CD4-positive, alpha-beta T cell treated with Interleukin-15 for 1 hour (primary cell): ENCODE measurements around the gene ACSS1.

Experiments
- DNase-seq: peaks from one replicate; pipeline ENCODE4 v3.0.0-alpha.2; 2020

The ACSS1 gene

DNA sequence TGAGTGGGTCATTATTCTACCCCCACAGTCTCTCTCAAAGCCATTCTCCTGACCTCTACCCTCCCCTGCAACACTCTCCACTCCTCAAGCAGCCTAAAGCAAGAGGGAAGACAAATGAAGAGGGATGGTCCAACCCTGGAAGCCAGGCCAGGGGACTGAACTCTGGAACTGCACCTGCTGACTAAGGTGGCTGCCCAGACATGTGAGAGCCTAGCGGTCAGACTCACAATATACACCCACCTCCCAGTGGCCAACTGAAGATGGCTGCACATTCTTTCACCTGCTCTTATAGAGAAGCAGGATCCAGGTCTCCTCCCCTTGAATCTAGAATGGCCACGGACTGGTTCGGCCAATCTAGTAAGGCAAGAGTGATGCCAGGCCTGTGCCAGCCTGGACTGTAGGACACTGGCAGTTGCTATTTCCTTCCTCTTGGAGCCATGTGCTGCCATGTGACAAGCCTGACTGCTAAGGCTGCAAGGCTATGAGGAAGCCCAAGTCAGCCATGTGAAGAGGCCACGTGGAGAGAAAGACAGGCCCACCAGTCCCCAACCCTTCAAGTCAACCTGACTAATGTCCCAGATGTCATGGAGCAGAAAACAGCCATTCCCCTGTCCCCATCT is 31.8 kb downstream of the ACSS1 start:
- DNase-seq, result peak; percentile 9

DNA sequence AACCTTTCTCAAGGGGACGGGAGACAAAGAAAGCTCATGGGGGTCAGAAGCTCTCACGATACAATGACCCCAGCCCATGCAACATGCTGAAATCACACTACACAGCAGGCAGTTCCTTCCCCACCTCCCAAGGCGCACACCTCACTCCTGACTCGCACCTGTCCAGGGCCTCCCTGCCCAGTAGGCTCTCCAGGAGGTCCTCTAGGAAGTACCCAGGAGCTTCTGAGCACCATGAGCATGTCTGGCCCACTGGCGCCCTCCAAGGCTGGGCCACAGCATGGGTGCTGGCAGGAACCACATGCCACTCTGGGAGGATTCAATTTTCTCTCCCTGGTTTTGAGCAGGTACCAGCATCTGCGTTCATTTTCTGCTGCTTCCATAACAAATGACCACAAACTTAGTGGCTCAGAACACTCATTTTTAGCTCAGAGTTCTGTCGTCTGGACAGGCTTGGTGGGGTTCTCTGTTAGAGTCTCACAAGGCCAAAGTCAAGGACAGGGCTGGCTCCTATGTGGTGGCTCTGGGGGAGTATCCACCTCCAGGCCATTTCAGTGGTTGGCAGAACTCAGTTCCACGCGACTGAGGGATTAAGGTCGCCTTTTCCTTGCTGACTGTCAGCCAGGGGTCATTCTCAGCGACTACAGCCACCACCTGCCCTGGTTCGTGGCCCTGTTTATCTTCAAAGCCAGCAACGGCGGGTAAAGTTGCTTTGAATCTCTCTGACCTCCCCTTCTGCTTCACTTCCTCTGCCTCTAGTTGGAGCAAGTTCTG is 32.7 kb downstream of the ACSS1 start:
- peak; percentile 6 for DNase-seq

DNA sequence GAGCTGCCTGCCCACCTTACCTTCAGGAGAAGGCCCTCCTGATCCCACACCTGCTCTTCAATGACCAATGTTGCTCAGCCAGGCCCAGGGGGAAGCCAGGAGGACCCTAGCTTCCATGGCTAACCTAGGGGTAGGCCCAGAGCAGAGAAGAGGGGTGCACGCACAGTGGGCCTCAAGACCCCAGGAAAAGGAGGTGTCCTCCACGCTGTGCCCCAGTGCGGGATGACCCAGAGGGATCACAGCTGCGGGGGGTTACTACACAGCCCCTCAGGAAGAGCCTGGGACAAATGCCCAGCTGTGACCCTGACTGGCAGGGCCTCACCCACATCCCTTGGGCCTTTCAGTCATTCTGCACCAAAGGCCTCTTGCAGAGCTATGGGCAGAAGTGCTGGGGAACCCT is 33.8 kb downstream of the ACSS1 start:
- peak; percentile 6 for DNase-seq

DNA sequence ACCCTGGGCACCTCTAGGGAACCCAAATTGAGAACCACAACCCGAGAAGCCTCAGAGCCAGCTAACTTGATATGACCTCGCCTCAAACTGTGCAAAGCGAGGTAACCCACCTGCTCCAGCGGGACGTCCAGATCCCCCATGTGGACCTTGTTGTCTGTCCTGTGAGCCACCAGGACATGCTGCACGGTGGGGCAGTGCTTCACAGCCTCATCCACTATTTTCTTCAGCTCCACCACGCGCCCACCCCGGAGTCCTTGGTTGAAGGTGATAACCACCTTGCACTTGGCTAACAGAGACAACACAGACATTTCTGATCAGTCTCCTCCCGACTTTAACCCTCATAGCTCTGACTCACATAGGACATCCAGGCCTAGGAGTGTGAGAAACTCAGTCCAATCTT is 34.6 kb downstream of the ACSS1 start:
- peak; percentile 2 for DNase-seq

DNA sequence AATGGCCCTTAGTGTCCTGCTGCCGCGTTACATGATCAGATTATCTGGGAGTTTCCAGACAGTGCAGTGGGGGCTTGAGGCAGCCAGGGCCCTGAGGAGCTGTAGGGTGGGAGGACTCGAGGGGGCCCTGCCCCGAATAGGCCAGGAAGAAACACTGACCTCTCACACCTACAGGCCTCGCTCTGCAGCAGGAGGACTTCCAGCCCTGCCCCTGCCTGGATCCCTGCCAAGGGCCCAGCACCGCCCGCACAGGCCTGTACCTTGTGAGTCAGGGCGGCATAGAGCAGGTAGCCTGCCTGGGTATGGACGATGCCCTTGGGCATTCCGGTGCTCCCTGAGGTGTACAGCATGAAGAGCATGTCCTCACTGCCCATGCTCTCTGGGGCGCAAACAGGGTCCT is 35.3 kb downstream of the ACSS1 start:
- DNase-seq, result peak; percentile 4

DNA sequence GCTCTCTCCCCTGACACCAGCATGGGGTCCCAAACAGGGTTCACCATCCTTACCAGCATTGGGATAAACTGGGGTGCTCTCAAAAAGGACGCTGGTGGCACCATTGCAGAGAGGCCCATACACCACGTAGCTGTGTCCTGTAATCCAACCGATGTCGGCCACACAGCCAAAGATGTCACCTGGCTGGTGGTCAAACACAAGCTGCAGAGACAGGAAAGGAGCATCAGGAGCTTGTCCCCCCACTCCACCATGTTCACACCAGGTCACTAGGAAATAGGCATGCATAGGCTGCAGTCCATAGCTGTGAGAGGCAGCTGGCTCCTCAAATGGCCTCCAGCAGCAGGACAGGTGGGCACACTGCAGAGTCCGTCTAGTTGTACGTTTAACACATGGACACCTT is 36.6 kb downstream of the ACSS1 start:
- DNase-seq, result peak; percentile 12

DNA sequence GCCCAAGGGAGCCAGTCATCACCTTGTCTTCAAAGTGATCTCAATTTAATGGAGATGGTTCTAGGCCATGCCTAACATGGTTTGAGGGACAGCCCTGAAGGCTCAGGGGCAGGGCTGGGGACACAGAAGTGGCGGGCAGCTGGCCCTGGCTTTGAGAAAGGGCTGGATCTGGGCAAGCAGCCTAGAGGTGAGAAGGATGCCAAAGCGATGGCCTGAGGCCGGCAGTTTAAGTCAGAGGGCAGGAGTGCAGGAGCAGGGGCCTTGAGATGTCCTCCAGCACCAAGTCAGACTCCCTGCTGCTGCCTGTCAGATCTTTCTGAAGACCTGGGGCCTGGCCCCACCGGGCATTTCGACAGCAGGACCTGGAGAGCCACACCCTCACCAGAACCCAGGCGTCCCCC is 37.0 kb downstream of the ACSS1 start:
- peak; percentile 13 for DNase-seq

DNA sequence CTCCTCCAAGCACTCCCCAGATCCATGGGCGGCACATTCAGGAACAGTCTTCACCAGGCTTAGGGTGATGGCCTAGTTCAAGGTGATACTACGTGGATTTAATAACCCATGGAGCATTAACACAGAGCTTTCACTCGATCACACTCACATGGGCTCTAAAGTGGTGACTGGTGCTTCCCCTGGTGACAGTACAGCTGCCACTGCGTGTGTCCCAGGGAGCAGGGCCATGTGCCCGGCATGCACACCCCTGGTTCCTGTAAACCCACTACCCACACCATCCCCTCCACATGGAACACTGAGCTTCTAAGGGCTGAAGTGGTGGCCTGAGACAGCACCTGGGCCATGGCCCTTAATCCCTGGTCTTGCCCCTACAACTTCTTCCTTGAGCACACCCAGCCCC is 37.6 kb downstream of the ACSS1 start:
- peak; percentile 9 for DNase-seq

DNA sequence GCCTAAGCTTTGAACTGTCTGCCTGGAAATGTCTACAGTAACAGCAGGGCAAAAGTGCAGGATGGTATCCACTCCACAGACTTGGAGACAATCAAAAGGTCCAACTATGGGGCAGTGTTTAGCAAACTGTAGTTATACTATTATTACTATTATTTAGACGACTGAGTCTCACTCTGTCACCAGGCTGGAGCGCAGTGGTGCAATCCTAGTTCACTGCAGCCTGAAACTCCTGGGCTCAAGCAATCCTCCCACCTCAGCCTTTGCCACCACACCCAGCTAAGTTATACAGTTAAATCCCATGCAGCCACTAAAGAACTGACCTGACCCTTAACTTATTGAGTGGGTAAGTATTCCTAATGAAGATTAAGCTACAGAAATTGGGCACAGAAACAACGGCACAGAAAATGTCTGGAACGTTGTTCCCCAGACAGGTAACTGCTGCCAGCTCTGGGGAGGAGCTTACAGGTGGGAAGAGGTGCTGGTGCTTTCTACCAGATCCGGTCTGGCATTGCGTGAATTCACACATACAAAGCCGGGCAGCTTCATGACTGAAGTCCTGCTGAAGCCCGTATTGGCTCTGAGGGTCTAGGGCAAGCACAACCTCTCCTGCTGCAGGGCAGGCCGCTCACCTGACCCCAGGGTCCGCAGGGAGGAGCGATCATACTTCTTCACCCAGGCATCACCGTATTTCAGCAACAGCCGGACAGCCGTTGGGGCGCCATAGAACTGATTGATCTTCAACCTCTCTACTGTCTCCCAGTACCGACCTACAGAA is 38.4 kb downstream of the ACSS1 start:
- peak; percentile 13 for DNase-seq

DNA sequence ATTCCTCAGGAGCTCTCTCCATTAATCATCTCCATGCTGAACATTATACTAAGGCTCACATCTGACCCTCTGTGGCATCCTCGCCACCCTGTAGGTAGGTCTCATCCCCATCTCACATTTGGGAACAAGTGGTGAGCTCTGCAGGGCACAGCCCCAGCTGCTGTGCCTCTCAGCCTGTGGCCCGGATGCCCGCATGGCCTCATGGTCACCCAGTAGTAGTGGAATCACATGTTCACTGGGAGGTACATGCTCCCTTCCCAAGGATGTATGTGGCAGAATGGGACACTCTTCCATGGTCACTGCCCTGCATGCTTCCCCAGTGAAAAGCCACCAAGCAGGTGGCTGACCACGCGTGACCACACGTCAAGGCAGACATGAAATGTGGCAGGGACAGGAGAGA is 39.1 kb downstream of the ACSS1 start:
- peak; percentile 1 for DNase-seq

DNA sequence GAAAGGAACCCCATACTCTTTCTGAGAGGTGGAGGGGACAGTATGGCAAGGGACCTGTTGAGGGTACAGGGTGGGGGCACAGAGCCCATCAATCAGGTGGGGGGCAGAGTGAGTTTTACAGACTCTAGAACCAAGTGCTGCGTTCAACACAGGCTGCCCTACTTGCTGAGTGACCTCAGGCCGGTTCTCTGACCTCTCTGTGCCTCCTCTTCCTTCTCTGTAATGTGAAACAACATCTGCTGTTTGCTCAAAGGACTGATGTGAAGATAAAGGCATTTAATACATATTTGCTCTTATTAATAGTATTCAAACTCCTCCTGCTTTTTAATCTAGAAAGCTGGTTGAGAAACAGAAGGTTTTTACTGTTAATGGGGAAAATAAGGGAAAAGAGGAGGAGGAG is 39.5 kb downstream of the ACSS1 start:
- DNase-seq, result no peak

DNA sequence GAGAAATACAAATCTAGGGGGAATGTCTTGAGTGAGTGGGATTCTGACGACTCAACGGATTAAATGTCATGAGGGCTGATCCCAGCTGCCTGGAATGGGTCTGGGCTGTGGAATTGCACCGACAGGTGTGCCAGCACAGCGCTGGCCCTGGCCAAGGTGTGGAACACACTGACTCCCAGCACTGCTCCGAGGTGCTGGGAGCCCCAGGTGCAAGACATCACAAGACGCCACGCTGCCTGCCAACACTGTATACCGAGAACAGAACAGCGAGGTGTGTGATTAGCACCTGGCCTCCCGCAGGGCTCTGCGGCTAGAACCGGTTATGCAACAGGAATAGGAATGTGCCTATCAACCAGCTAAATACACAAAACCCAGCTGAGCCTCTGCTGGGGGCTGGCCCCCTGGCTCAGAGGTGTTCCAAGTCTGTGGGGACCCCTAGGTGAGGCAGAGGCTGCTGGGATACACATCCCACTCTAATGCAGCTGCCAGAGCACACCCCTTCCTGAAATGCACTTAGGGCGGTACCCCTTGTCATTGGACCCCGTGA is 40.6 kb downstream of the ACSS1 start:
- no peak for DNase-seq

DNA sequence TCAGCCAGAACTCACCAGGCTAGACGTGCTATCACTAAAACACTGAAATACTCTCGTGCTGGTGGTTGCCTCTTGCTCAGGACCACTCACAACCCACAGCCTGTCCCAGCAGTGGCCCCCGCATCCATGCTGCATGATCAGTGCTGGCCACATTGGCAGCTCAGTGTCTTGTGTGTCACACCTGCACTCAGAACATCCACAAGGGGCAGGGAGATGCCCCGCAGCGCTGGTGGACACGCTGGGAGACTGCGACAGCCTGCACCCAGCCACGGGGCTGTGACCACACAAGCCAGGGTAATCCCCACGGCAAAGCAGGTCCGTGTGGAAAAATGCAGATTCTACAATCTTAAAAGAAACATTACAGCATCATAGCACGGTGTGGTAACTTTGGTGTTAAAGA is 41.5 kb downstream of the ACSS1 start:
- no peak for DNase-seq

DNA sequence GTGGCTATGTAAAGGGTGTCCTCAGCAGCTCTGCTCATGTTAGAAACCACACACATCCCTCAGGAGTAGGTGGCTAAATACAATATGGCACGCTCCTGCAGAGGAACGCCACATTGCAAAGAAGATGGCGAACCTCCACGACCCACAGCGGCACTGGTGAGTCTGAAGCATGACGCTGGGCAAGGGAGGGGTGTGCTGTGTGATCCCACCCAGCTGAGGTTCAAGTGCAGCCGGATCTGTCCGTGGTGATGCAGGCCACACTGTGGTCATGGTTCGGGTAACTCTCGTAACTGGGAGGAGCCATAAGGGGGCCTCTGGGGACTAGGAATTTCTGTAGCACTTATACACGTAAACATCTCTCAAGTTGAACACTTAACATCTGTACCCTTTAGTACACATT is 42.0 kb downstream of the ACSS1 start:
- DNase-seq, result no peak

DNA sequence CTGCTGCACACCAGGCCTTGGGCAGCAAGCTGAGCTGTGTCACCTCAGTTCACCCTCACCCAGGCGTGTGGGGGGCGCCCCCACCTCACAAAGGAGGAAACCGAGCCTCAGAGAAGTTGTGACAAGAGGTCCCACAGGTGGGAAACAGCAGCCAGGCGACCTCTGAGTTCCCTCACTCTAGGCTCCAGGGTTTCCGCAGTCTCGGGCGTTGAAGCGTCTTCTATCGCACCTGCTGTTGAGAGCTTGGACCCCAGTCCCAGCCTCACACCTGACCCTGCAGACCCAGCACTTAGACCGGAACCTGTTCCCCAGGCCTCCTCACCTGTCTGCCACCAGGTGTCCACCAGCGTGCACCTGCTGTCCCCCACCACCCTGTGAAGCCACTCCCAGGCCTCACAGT is 43.1 kb downstream of the ACSS1 start:
- no peak for DNase-seq

DNA sequence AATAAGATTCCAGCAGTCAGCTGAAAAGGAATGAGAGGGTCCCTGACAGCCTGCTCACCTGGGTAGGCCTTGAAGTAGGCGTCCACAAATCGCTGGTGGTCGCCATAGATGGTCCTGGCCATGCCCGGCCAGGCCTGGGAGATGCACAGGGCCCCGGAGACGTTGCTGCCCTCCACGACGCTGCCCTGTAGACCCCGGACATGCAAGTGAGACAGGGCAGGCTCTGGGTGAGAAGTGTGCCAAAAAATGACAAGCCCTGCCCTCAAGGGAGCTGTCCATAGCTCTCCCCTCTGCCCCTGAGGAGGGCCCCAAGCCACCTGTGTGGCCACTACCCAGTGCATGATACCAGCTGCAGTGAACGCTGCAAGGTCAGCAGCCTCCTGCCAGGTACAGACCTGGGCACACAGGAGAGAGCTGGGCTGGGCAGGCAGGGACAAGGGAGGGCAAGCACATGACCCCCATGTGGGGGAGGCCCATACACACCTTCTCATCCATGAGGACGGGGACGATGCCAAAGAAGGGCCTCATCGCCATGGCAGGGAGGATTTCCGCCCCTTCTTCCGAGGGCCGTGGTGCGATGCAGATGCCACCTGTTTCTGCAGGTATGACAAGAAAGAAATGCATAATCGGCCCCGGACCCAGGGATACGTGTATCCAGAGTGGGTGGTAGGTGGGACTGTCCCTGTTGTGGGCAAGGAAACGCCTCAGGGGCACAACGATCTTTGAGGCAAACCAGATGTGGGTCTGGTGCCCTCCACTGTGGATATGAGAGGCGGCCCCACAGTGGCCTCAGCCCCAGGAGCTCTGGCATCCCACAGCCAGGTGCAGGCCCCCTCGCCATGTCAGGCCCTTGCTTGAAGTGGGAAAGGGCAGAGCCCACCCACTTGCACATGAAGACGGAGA is 44.2 kb downstream of the ACSS1 start:
- DNase-seq, result no peak

DNA sequence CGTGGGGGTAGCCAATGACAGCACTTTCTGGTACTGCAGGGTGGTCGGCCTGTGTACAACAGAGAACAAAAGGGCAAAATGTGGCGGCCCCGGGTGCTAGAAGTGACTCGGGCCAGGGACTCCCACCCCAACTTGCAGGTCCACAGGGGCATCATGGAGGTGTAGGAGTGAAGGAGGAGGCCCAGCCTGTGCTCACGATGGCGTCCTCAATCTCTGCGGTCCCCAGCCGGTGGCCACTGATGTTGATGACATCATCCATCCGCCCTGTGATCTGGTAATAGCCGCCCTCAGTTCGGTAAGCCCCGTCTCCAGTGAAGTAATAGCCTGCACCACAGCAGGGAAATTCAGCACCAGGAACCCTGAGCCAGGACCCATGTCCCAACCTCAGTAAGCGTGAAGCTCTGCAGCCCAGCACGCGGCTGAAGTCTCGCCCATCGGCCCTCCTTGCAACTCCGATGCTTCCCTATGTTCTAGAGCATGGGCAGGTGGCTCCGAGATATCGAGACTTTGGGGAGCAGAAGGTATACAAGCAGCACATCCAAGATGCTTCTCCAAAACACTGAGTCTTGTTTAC is 45.2 kb downstream of the ACSS1 start:
- DNase-seq, result no peak

DNA sequence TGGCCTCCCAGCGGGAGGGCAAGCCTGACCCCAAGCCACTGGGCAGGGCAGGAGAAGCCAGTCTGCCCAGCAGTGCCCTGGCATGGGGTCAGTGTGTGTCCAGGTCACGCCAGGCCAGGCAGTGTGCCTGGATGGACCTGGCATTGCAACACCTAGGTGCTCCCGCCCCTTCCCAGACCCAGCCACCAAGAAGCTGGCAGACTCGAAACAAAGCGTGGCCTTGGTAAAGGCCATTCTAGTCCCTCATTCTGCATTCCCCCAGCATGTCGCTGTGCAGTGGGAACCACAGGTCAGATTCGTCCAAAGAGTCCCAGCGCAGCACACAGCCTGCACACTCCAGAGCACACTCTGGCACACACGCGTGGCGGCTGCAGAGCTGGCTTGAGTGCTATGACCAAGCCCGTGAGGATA is 46.1 kb downstream of the ACSS1 start:
- no peak for DNase-seq

DNA sequence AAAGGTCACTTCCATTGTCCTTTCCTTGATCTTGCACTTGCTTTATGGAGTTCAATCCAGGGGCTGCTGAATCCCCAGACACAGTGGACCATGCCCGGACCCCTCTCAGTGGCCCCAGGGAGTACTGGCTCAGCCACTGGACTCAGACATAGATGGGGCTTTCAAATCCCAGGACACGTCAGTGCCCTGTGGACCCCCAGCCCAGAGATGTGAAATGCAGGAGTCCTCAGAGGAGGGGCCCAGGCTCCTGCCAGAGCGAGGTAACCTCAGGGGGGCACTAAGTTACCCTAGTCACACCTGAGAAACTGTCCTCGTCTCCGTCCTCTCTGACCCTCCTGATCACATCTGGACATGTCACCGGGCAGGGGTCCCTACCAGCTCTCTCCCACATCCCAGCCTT is 46.7 kb downstream of the ACSS1 start:
- DNase-seq, result no peak

DNA sequence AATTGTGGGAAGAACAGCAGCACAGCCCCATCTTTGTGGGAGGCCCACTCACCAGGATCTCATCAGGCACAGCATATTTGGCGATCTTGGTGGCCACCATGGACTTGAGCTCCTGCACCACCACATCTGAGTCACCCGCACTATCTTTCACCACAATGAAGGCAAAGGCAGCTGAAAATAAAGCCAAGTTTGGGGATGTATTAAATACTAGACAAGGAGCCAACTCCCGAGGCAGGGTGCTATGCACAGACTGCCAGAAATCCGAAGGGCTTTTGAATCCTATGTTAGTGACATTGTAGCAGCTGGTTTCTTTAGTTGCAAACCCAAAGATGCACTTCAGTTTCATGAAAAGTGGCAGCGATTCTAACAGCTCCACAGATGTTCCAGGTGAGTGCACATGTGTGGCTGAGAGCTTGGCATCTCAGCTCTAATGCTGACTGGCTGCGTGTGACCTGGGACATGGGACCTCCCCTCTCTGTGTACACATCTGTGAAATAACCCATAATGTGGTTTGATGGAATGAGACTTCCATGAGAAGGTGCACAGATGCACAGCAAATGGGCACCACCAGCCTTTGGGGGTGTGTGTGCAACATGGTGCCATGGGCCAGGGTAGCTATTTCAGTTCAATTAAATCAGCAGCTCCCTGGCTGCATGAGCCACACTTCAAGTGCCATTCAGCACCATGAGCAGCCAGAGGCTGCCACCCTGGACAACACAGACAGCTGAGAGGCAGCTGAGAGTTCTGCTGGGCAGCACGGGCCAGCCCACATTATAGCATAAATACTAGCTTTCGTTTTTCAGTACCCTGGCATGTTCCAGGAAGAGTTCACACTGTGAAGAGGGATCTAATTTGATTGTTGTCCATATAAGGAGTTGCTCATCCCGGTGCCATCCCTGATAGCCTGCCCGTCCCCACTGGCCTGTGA is 48.5 kb downstream of the ACSS1 start:
- DNase-seq, result no peak
